ENCODE results near the gene STBD1. TPM values are rescaled to one million over a fixed set of nuclear protein-coding genes. Genes with fewer than 3 reads are reported as not detected.

Gene STBD1
- total and polyA plus RNA-seq, 12 donors: 1.0 to 6.3 (median 3.5) TPM

- DNase-seq: no peak
- Histone ChIP-seq H3K27me3 (no peaks in the 10 kb centered on the region), H3K27ac (no peak overlapping the region), H3K9me3 (replicated peaks in 1 of 3) (no peaks in the 10 kb centered on the region), H3K4me3 (no peak overlapping the region), H3K36me3 (replicated peaks in 1 of 2) (no peaks in the 10 kb centered on the region), H3K4me1 (replicated peaks in 1 of 2) (peaks cover 0 to 6% of the 10 kb centered on the region in 2 donors)
- TF ChIP-seq, protein P1, sequence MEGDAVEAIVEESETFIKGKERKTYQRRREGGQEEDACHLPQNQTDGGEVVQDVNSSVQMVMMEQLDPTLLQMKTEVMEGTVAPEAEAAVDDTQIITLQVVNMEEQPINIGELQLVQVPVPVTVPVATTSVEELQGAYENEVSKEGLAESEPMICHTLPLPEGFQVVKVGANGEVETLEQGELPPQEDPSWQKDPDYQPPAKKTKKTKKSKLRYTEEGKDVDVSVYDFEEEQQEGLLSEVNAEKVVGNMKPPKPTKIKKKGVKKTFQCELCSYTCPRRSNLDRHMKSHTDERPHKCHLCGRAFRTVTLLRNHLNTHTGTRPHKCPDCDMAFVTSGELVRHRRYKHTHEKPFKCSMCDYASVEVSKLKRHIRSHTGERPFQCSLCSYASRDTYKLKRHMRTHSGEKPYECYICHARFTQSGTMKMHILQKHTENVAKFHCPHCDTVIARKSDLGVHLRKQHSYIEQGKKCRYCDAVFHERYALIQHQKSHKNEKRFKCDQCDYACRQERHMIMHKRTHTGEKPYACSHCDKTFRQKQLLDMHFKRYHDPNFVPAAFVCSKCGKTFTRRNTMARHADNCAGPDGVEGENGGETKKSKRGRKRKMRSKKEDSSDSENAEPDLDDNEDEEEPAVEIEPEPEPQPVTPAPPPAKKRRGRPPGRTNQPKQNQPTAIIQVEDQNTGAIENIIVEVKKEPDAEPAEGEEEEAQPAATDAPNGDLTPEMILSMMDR (IDR thresholded peaks at IDR 0.05): no peak
- no peak for TF ChIP-seq POLR2A (IDR thresholded peaks at IDR 0.05)
- WGBS, 4 donors: 51 to 57% (median 55%) methylated on average over 1 of the region's 1 CpG; no CpG with 5 or more reads in 1 of the 4 donors
- intact Hi-C loops (cut with DNase I): no loop called here
These were observed 5.4 kb downstream of the STBD1 start for GRCh38 chr4:76311896-76312331.

GRCh38 chr4:76312457-76312856 is 5.9 kb downstream of the STBD1 start:
- Histone ChIP-seq H3K27ac (no peak overlapping the region), H3K4me3 (no peak overlapping the region), H3K9me3 (replicated peaks in 1 of 3) (no peaks in the 10 kb centered on the region), H3K36me3 (replicated peaks in 1 of 2) (no peaks in the 10 kb centered on the region), H3K4me1 (replicated peaks in 1 of 2) (peaks cover 0 to 3% of the 10 kb centered on the region in 2 donors), H3K27me3 (no peaks in the 10 kb centered on the region)
- DNase-seq: no peak
- intact Hi-C loops (cut with DNase I): no loop called here
- WGBS, 4 donors: 63 to 86% (median 78%) methylated on average over 1 of the region's 1 CpG
- TF ChIP-seq, protein P1 (IDR thresholded peaks at IDR 0.05): no peak
- no peak for TF ChIP-seq POLR2A (IDR thresholded peaks at IDR 0.05)

- Histone ChIP-seq H3K4me3 (no peak overlapping the region), H3K9me3 (replicated peaks in 1 of 3) (no peaks in the 10 kb centered on the region), H3K4me1 (replicated peaks in 1 of 2) (no peaks in the 10 kb centered on the region), H3K27ac (no peak overlapping the region), H3K36me3 (replicated peaks in 1 of 2) (no peaks in the 10 kb centered on the region), H3K27me3 (no peaks in the 10 kb centered on the region)
- 79 to 87% (median 81%) methylated on average over 2 of the region's 2 CpGs for WGBS, 4 donors
- TF ChIP-seq, protein P1 (IDR thresholded peaks at IDR 0.05): no peak
- no peak for TF ChIP-seq POLR2A (IDR thresholded peaks at IDR 0.05)
- intact Hi-C loops (cut with DNase I): no loop called here
- DNase-seq: no peak
These were observed 7.0 kb downstream of the STBD1 start for GRCh38 chr4:76313547-76313946.

DNA sequence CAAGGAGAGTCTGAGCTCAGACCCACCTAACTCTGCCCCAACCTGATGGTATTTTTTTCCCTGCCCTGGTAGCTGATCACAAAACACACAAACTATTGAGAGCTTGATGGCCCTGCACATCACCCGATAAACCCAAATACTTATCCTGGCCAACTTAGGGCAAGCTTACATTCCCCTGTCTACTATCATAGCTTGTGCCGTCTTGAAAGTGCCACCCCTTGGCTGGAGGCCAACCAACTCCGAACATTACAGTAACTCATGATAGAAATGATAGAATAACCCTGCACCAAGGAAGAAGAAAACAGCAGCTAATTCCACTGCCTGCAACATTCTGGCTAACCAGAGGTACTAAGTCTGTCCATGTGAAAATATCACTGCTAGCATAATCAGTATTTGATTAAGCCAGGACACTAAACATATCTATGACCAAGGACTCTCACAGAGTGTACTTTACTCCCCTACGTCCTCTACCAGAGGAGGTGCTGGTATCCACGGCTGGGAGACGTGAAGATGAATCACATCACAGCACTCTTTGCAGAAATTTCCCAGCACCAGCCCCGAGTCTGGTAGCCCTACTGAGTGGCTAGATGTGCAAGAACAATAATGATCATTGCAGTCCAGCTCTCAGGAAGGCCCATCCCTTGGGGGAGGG is 8.9 kb downstream of the STBD1 start:
- TF ChIP-seq, protein P1 (IDR thresholded peaks at IDR 0.05): no peak
- TF ChIP-seq POLR2A (IDR thresholded peaks at IDR 0.05): no peak
- intact Hi-C loops (cut with DNase I): no loop called here
- WGBS, 4 donors: 75 to 85% (median 84%) methylated on average over 7 of the region's 7 CpGs

More for the DNA sequence above, 8.9 kb downstream of the STBD1 start:
- no peak overlapping the region for H3K27ac ChIP-seq
- no peak for DNase-seq
- H3K4me1 ChIP-seq (replicated peaks in 1 of 2): no peaks in the 10 kb centered on the region
- H3K36me3 ChIP-seq (replicated peaks in 1 of 2): no peaks in the 10 kb centered on the region
- no peak overlapping the region for H3K4me3 ChIP-seq
- no peaks in the 10 kb centered on the region for H3K9me3 ChIP-seq (replicated peaks in 1 of 3)
- no peaks in the 10 kb centered on the region for H3K27me3 ChIP-seq
